SH-SY5Y (cell line): Measurements from ENCODE around the gene ZNF710.

Experiments used
- GATA2 ChIP-seq: IDR thresholded peaks from 2 replicates; pipeline ENCODE4 v1.6.1; 2011; ENCODE audit warnings: mild to moderate bottlenecking, low read depth, low read length
- GATA3 ChIP-seq: IDR thresholded peaks from 2 replicates; pipeline ENCODE4 v1.6.1; 2011; ENCODE audit warnings: low read depth, mild to moderate bottlenecking, low read length, moderate library complexity

DNA sequence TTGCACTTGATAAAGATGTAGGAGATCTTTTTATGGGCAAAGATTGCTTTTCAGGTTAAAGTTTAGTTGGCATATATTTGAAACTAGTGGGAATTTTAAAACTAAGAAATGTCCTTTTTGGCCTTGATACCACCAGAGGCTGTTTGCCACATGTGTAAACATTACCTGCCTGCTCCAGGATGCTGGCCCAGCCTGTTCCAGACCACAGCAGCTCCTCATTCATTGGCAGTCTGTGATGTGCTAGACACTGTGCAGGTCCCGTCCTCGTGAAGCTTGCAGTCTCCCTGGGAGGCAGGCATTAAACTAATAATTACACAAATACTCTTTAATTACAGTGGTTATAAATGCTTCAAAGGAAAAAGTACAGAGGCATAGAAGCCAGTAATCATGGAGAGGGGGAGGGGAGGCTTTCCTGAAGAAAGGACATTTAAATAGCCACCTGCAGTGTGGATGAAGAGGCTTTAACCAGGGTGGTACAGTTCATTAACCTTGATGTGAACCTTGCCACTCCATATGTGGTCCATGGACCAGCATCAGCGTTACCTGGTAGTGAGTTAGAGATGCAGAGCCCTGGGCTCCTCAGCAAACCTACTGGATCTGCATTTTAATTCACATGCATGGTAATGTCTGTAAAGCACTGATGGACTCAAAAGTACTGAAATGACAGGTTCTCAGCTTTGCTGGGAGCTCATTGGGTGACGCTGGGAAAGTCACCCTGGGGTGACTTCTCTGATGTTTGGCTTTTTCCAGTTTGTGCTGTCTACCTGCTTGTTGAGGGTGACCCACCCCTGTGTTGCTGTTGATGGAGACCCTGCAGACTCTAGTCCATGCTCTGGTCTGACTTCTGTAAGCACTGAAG lies 5.3 kb downstream of the ZNF710 start:
- TF ChIP-seq GATA2 (no peak), GATA3 (no peak)
